Esophagus squamous epithelium (tissue), 5 donors: ENCODE results near the gene CAMK2N1. TPM values are rescaled to one million over a fixed set of nuclear protein-coding genes. Genes with fewer than 3 reads are reported as not detected.
A peak's percentile ranks its signal among the peaks of the same experiment; 100 is the strongest.

Experiments
- DNase-seq: peaks from one replicate; lab custom pipeline; 2025; lab: John Stamatoyannopoulos, UW
- H3K27ac ChIP-seq, 4 donors: fragments of 200-600 bp; sonication (generic); one replicate each; pipeline ENCODE4 v1.5.1; 2016 to 2019; ENCODE audit warnings: mild to moderate bottlenecking in 1 of 4
- H3K27me3 ChIP-seq, 4 donors: fragments of 200-600 bp; sonication (generic); 1 replicate in 3 of 4; 2 replicates in 1 of 4; pipeline versions ENCODE4 v1.5.1 to v1.6.0; 2017 to 2021; ENCODE audit warnings: antibody characterized with exemption in 1 of 4
- H3K36me3 ChIP-seq, 3 donors: fragments of 200-600 bp; sonication (generic); one replicate each; pipeline ENCODE4 v1.5.1; 2016 to 2019
- H3K4me1 ChIP-seq, 3 donors: fragments of 200-600 bp; sonication (generic); one replicate each; pipeline ENCODE4 v1.5.1; 2017 to 2019
- H3K4me3 ChIP-seq, 4 donors: fragments of 200-600 bp; sonication (generic); 1 replicate in 3 of 4; 2 replicates in 1 of 4; pipeline ENCODE4 v1.5.1; 2016 to 2019; ENCODE audit warnings: mild to moderate bottlenecking in 2 of 4, moderate library complexity in 1 of 4
- H3K9me3 ChIP-seq, 3 donors: fragments of 200-600 bp; sonication (generic); one replicate each; pipeline ENCODE4 v1.5.1; 2016 to 2019
- POLR2A ChIP-seq, 4 donors: fragments of 450-650 bp; IDR thresholded peaks; one replicate each; pipeline ENCODE4 v1.6.1; 2017; ENCODE audit warnings: antibody characterized with exemption in 4 of 4, mild to moderate bottlenecking in 4 of 4, moderate library complexity in 3 of 4
- WGBS, 2 donors: methylation state at CpG; one replicate each; pipeline ENCODE4 v1.1.5; 2018; 5-methylcytosine and 5-hydroxymethylcytosine counted together
- intact Hi-C: fragments of 100-400 bp; cut with DNase I; formaldehyde crosslinking; loops from one replicate; pipeline ENCODE4 v1.15.0; 2022
- total RNA-seq, 4 donors: library from RNA; depleted of rRNA; stranded (reverse); fragments of >200 nt; gene quantifications; one replicate each; pipeline ENCODE4 v1.1.0, GENCODE V29; 2016
- TF ChIP-seq, protein P1 (sequence below), 6 experiments: fragments of 450-650 bp in 4 of 6; fragments of 200-600 bp in 2 of 6; sonication (generic) in 2 of 6; IDR thresholded peaks; one replicate each; pipeline ENCODE4 v1.5.1; 2016 to 2019; ENCODE audit warnings: antibody characterized with exemption in 6 of 6, mild to moderate bottlenecking in 4 of 6, moderate library complexity in 4 of 6
- donor health status: DM: yes; HTN: yes; CAD: no.

The CAMK2N1 gene
- total RNA-seq, 4 donors from 2014 or later: 3.1 to 12.8 (median 6.8) TPM

DNA sequence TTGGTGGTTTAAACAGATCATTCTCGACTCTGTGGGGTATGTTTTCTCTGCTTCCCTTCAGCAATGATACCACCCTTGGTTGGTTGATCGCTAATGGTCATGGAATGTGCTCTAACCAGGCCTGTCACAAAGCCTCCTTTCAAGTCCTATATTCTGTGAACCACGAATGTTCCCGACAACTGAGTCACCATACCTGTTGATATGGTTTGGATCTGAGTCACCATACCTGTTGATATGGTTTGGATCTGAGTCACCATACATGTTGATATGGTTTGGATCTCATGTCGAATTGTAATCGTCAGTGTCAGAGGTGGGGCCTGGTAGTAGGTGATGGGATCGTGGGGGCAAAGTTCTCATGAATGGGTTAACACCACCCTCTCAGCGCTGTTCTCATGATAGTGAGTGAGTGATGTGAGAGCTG lies 10.2 kb upstream of the CAMK2N1 start:
- Histone ChIP-seq H3K27me3 (peaks cover 0 to 10% (median 0%) of the 10 kb centered on the region in 4 donors), H3K9me3 (no peaks in the 10 kb centered on the region), H3K4me1 (peaks cover 14 to 38% (median 17%) of the 10 kb centered on the region in 3 donors), H3K27ac (peak overlapping the region; percentile 47 to 77 (median 59)), H3K36me3 (peaks cover 23 to 40% (median 24%) of the 10 kb centered on the region in 3 donors), H3K4me3 (no peak overlapping the region)
- WGBS, 2 donors: 42 to 52% methylated on average over 8 of the region's 8 CpGs
- no peak for DNase-seq
- intact Hi-C loops: loop anchor here (10.0 kb wide), 1 partner anchor 121 kb away; no protein-coding TSS in a partner anchor
- TF ChIP-seq POLR2A (IDR thresholded peaks at IDR 0.05): no peak
- TF ChIP-seq, protein P1, sequence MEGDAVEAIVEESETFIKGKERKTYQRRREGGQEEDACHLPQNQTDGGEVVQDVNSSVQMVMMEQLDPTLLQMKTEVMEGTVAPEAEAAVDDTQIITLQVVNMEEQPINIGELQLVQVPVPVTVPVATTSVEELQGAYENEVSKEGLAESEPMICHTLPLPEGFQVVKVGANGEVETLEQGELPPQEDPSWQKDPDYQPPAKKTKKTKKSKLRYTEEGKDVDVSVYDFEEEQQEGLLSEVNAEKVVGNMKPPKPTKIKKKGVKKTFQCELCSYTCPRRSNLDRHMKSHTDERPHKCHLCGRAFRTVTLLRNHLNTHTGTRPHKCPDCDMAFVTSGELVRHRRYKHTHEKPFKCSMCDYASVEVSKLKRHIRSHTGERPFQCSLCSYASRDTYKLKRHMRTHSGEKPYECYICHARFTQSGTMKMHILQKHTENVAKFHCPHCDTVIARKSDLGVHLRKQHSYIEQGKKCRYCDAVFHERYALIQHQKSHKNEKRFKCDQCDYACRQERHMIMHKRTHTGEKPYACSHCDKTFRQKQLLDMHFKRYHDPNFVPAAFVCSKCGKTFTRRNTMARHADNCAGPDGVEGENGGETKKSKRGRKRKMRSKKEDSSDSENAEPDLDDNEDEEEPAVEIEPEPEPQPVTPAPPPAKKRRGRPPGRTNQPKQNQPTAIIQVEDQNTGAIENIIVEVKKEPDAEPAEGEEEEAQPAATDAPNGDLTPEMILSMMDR (IDR thresholded peaks at IDR 0.05): no peak

DNA sequence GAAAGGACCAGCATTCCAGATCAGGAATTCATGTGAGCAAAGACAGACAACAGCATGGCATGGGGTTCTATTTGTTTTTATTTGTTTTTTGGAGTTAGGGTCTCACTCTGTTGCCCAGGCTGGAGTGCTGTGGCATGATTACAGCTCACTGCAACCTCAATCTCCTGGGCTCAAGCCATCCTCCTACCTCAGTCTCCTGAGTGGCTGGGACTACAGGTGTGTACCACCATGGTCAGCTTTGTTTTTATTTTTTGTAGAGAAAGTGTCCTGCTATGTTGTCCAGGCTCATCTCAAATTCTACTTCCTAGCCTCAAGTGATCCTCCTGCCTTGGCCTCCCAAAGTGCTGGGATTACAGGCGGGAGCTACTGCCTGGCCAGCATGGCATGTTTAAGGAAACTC lies 9.7 kb upstream of the CAMK2N1 start:
- intact Hi-C loops: loop anchor here (10.0 kb wide), 1 partner anchor 121 kb away; no protein-coding TSS in a partner anchor
- H3K36me3 ChIP-seq: peaks cover 17 to 34% (median 18%) of the 10 kb centered on the region in 3 donors
- no CpG with 5 or more reads among the region's 1 CpG for WGBS, 2 donors
- no peaks in the 10 kb centered on the region for H3K9me3 ChIP-seq
- H3K27ac ChIP-seq: peak overlapping the region; percentile 47 to 77 (median 58)
- H3K4me3 ChIP-seq: no peak overlapping the region
- peaks cover 14 to 38% (median 17%) of the 10 kb centered on the region in 3 donors for H3K4me1 ChIP-seq
- no peak for DNase-seq
- TF ChIP-seq, protein P1 (IDR thresholded peaks at IDR 0.05): no peak
- no peak for TF ChIP-seq POLR2A (IDR thresholded peaks at IDR 0.05)
- H3K27me3 ChIP-seq: peaks cover 0 to 16% (median 0%) of the 10 kb centered on the region in 4 donors

DNA sequence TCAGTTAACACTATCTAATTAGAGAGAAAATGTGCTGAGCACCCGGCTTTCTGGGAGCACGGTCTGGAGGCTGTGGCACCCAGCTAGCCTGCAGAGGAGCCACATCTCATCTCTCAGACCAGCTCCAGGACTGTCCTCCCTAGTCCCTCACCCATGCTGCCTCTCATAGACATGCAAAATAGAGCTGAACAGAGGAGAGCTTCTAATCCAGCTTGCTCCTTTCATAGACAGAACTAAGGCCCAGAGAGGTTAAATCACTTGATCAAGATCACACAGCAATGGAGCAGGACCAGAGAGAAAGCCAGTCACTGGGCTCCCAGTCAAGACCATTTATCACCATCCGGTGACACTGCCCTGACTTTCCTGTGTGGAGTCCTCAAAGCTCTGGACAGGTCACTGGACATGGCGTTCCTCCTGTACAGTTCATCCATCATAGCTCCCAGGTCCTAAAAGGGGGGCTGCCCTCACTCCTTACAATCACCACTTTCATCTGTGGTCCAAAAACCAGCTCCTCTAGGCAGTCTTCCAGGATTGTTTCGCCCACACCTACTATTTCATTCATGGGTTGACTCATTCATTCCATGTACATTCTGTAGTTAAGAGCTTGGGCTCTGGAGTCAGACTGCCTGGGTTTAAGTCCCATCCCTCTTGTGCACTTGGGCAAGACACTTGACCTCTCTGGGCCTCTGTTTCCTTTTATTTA lies 8.8 kb upstream of the CAMK2N1 start:
- WGBS, 2 donors: 12 to 28% methylated on average over 4 of the region's 5 CpGs
- Histone ChIP-seq H3K36me3 (peaks cover 8 to 25% (median 9%) of the 10 kb centered on the region in 3 donors), H3K4me3 (no peak overlapping the region), H3K4me1 (peaks cover 14 to 38% (median 17%) of the 10 kb centered on the region in 3 donors), H3K27ac (peak overlapping the region; percentile 13 to 77 (median 58)), H3K27me3 (peaks cover 0 to 23% (median 0%) of the 10 kb centered on the region in 4 donors), H3K9me3 (no peaks in the 10 kb centered on the region)
- no peak for TF ChIP-seq POLR2A (IDR thresholded peaks at IDR 0.05)
- TF ChIP-seq, protein P1 (IDR thresholded peaks at IDR 0.05): no peak
- DNase-seq: no peak
- intact Hi-C loops: loop anchor here (5.0 to 10.0 kb wide), 2 partner anchors 120 to 282 kb away; no protein-coding TSS in a partner anchor

DNA sequence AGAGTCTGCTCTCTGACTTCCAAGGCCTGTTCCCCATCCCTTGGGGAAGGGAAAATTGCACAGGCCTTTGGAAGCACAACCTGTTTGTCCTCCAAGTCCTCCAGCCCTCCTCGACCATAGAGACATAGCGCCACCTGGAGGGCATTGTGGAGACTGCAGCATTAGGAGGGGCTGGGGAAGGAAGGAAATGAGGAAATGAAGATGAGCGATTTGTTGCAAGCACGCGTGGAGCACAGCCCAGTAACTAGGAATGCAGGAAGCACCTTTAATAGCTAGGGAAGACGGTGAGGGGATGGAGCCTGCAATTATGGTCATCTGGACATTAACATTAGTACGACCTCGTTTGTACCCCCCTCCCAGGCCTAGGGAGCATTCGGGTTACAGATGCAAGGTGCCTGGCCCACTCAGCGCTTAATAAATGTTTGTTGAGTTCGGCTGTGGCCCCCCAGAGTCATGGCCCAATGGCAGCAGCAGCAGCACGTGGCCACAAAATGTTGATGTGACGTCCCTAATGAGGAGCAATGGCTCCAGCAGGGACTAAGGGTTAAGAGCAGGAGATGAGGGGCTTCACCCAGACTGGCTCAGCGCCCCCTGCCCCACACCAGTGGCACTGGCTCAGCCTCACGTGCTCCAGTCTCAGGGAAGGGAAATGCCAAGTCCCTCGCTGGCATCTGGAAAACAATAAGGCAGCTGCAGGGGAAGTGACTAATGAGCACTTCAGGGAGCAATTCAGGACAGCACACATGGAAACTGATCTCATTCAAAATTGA lies 8.0 kb upstream of the CAMK2N1 start:
- intact Hi-C loops: loop anchor here (5.0 to 10.0 kb wide), 2 partner anchors 119 to 282 kb away; no protein-coding TSS in a partner anchor
- peaks cover 0 to 30% (median 0%) of the 10 kb centered on the region in 4 donors for H3K27me3 ChIP-seq
- H3K36me3 ChIP-seq: peaks cover 2 to 18% (median 2%) of the 10 kb centered on the region in 3 donors
- peak overlapping the region; percentile 13 to 77 (median 58) for H3K27ac ChIP-seq
- no peaks in the 10 kb centered on the region for H3K9me3 ChIP-seq
- 2 to 3% methylated on average over 13 to 14 of the region's 16 CpGs for WGBS, 2 donors
- peak; percentile 17 for DNase-seq
- TF ChIP-seq, protein P1 (IDR thresholded peaks at IDR 0.05): peak; percentile 96 to 99 (median 98)
- TF ChIP-seq POLR2A (IDR thresholded peaks at IDR 0.05): no peak
- peak overlapping the region in 1 of 4 donors; percentile 9 for H3K4me3 ChIP-seq
- H3K4me1 ChIP-seq: peaks cover 14 to 38% (median 17%) of the 10 kb centered on the region in 3 donors
